ENCODE measurements around the gene SPRYD7.

DNA sequence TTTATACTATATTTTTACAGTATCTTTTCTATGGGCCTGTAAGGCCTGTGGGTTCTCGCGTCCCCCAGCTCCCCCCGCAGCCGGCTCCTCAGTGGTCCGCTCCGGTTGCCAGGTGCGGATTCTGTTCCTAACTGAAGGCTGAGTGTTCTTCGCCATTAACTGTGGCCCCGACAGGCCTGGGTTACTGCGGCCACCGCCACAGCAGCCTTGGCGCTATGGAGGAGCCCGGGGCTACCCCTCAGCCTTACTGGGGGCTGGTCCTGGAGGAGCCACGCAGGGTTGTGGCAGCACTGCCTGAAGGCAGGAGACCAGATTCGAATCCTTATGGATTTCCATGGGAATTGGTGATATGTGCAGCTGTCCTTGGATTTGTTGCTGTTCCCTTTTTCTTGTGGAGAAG lies 45.8 kb downstream of the SPRYD7 start:
- TF ChIP-seq, protein P1, sequence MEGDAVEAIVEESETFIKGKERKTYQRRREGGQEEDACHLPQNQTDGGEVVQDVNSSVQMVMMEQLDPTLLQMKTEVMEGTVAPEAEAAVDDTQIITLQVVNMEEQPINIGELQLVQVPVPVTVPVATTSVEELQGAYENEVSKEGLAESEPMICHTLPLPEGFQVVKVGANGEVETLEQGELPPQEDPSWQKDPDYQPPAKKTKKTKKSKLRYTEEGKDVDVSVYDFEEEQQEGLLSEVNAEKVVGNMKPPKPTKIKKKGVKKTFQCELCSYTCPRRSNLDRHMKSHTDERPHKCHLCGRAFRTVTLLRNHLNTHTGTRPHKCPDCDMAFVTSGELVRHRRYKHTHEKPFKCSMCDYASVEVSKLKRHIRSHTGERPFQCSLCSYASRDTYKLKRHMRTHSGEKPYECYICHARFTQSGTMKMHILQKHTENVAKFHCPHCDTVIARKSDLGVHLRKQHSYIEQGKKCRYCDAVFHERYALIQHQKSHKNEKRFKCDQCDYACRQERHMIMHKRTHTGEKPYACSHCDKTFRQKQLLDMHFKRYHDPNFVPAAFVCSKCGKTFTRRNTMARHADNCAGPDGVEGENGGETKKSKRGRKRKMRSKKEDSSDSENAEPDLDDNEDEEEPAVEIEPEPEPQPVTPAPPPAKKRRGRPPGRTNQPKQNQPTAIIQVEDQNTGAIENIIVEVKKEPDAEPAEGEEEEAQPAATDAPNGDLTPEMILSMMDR (IDR thresholded peaks at IDR 0.05): no peak
- TF ChIP-seq POLR2A (IDR thresholded peaks at IDR 0.05) (no peak), EP300 (IDR thresholded peaks at IDR 0.05) (no peak), POLR2AphosphoS5 (IDR thresholded peaks at IDR 0.05) (no peak)
